Skeletal muscle tissue (tissue), 4 donors: Measurements from ENCODE around the gene TBXA2R. TPM values are rescaled to one million over a fixed set of nuclear protein-coding genes. Genes with fewer than 3 reads are reported as not detected.
A peak's percentile ranks its signal among the peaks of the same experiment; 100 is the strongest.

Source experiments
- H3K27ac ChIP-seq: one replicate; pipeline ENCODE4 v1.7.0; 2013; ENCODE audit warnings: mild to moderate bottlenecking, low read depth, low read length, inconsistent platforms
- H3K27me3 ChIP-seq, 3 donors: one replicate each; pipeline ENCODE4 v1.7.0; 2013; ENCODE audit warnings: low read length in 3 of 3; ENCODE audit not compliant: control insufficient read depth in 3 of 3, insufficient read depth in 3 of 3
- H3K36me3 ChIP-seq, 3 donors: one replicate each; pipeline ENCODE4 v1.7.0; 2013; ENCODE audit warnings: low read length in 3 of 3; ENCODE audit not compliant: control insufficient read depth in 3 of 3, insufficient read depth in 3 of 3
- H3K4me1 ChIP-seq, 3 donors: one replicate each; pipeline ENCODE4 v1.7.0; 2013; ENCODE audit warnings: low read length in 3 of 3, mild to moderate bottlenecking in 3 of 3; ENCODE audit not compliant: control insufficient read depth in 3 of 3, insufficient read depth in 3 of 3
- H3K4me3 ChIP-seq, 3 donors: one replicate each; pipeline ENCODE4 v1.7.0; 2013; ENCODE audit warnings: low read length in 3 of 3
- H3K9ac ChIP-seq, 3 donors: one replicate each; pipeline ENCODE4 v1.7.0; 2013; ENCODE audit warnings: low read length in 3 of 3, mild to moderate bottlenecking in 3 of 3, moderate library complexity in 2 of 3, low read depth in 1 of 3
- H3K9me3 ChIP-seq, 3 donors: one replicate each; pipeline ENCODE4 v1.7.0; 2013; ENCODE audit warnings: low read length in 3 of 3; ENCODE audit not compliant: control insufficient read depth in 3 of 3
- total RNA-seq: library from RNA; depleted of rRNA; stranded (reverse); fragments of >200 nt; gene quantifications from one replicate; pipeline ENCODE4 v1.2.3, GENCODE V29; 2014
- donor health status: Osteomylitis.

TBXA2R gene
- under 0.01 TPM for total RNA-seq

GRCh38 chr19:3606690-3607289, at the start of gene TBXA2R:
TBXA2R (minus strand) TSS chr19:3606875; CDS start chr19:3600634, 6,241 bp downstream.
- Histone ChIP-seq H3K27ac (peak within 1 kb of the TSS; percentile 75), H3K4me3 (peak within 1 kb of the TSS; percentile 46 to 61 (median 51)), H3K36me3 (peaks cover 7 to 11% (median 10%) of the 10 kb centered on the region in 3 donors), H3K9ac (peak within 1 kb of the TSS in 2 of 3 donors; percentile 32 to 70), H3K27me3 (peaks cover 20 to 38% (median 36%) of the 10 kb centered on the region in 3 donors), H3K4me1 (peaks cover 10 to 44% (median 37%) of the 10 kb centered on the region in 3 donors), H3K9me3 (no peaks in the 10 kb centered on the region)

GRCh38 chr19:3656073-3656746, 49.5 kb upstream of the TBXA2R start:
- Histone ChIP-seq H3K36me3 (peaks cover 35 to 60% (median 42%) of the 10 kb centered on the region in 3 donors), H3K9ac (no peak overlapping the region), H3K27me3 (no peaks in the 10 kb centered on the region), H3K9me3 (no peaks in the 10 kb centered on the region), H3K4me1 (peaks cover 4 to 23% (median 16%) of the 10 kb centered on the region in 3 donors), H3K27ac (no peak overlapping the region), H3K4me3 (no peak overlapping the region)

- H3K9me3 ChIP-seq = no peaks in the 10 kb centered on the region
- H3K27me3 ChIP-seq = no peaks in the 10 kb centered on the region
- peaks cover 0 to 16% (median 11%) of the 10 kb centered on the region in 3 donors for H3K4me1 ChIP-seq
- no peak overlapping the region for H3K9ac ChIP-seq
- H3K4me3 ChIP-seq = no peak overlapping the region
- H3K36me3 ChIP-seq = peaks cover 35 to 59% (median 44%) of the 10 kb centered on the region in 3 donors
- no peak overlapping the region for H3K27ac ChIP-seq
These were observed 48.9 kb upstream of the TBXA2R start for GRCh38 chr19:3655402-3656072.

GRCh38 chr19:3653865-3654513, 47.3 kb upstream of the TBXA2R start:
- H3K27ac ChIP-seq = no peak overlapping the region
- peaks cover 7 to 20% (median 18%) of the 10 kb centered on the region in 3 donors for H3K4me1 ChIP-seq
- no peaks in the 10 kb centered on the region for H3K27me3 ChIP-seq
- H3K9me3 ChIP-seq = no peaks in the 10 kb centered on the region
- no peak overlapping the region for H3K4me3 ChIP-seq
- H3K36me3 ChIP-seq = peaks cover 33 to 50% (median 44%) of the 10 kb centered on the region in 3 donors
- no peak overlapping the region for H3K9ac ChIP-seq

- H3K27me3 ChIP-seq = no peaks in the 10 kb centered on the region
- no peak overlapping the region for H3K4me3 ChIP-seq
- H3K27ac ChIP-seq = no peak overlapping the region
- peaks cover 27 to 45% (median 44%) of the 10 kb centered on the region in 3 donors for H3K36me3 ChIP-seq
- no peaks in the 10 kb centered on the region for H3K9me3 ChIP-seq
- H3K9ac ChIP-seq = no peak overlapping the region
- peaks cover 7 to 17% (median 13%) of the 10 kb centered on the region in 3 donors for H3K4me1 ChIP-seq
These were observed 46.6 kb upstream of the TBXA2R start for GRCh38 chr19:3653081-3653795.

GRCh38 chr19:3652422-3652821, 45.7 kb upstream of the TBXA2R start:
- Histone ChIP-seq H3K27ac (no peak overlapping the region), H3K4me3 (no peak overlapping the region), H3K27me3 (no peaks in the 10 kb centered on the region), H3K9me3 (no peaks in the 10 kb centered on the region), H3K4me1 (peaks cover 7 to 11% (median 8%) of the 10 kb centered on the region in 3 donors), H3K36me3 (peaks cover 25 to 41% (median 41%) of the 10 kb centered on the region in 3 donors), H3K9ac (no peak overlapping the region)

- no peak overlapping the region for H3K27ac ChIP-seq
- H3K9me3 ChIP-seq = no peaks in the 10 kb centered on the region
- H3K36me3 ChIP-seq = peaks cover 21 to 35% (median 33%) of the 10 kb centered on the region in 3 donors
- H3K9ac ChIP-seq = peak overlapping the region in 1 of 3 donors; percentile 16
- H3K27me3 ChIP-seq = no peaks in the 10 kb centered on the region
- no peak overlapping the region for H3K4me3 ChIP-seq
- H3K4me1 ChIP-seq = peaks cover 7 to 11% (median 8%) of the 10 kb centered on the region in 3 donors
These were observed 45.0 kb upstream of the TBXA2R start for GRCh38 chr19:3651684-3652083.

- Histone ChIP-seq H3K4me3 (no peak overlapping the region), H3K9me3 (no peaks in the 10 kb centered on the region), H3K9ac (peak overlapping the region in 2 of 3 donors; percentile 23 to 40), H3K4me1 (peaks cover 7 to 11% (median 8%) of the 10 kb centered on the region in 3 donors), H3K27ac (no peak overlapping the region), H3K36me3 (peaks cover 30 to 38% (median 33%) of the 10 kb centered on the region in 3 donors), H3K27me3 (no peaks in the 10 kb centered on the region)
These were observed 43.2 kb upstream of the TBXA2R start for GRCh38 chr19:3649888-3650287.
